GM12878 (cell line): ENCODE results near the gene CNIH2. TPM values are rescaled to one million over a fixed set of nuclear protein-coding genes. Genes with fewer than 3 reads are reported as not detected.

Source experiments
- ATAC-seq: fragments of 200-7000 bp; cut with Tn5 transposase; 3 replicates; pipeline ENCODE4 v1.9.1; 2020; ENCODE audit warnings: mild to moderate bottlenecking, moderate library complexity
- BruUV-seq: library from RNA; stranded (reverse); fragments of 400-500 nt; replicated peaks from 2 replicates; lab custom pipeline; 2021; lab: Mats Ljungman, UMichigan
- CTCF ChIA-PET: fragments of 300-600 bp; sonication (Branson Sonifier 250); formaldehyde crosslinking; extraction: SDS; loops from one replicate; lab custom pipeline; 2021; ENCODE audit warnings: inconsistent platforms; lab: Yijun Ruan, JAX
- POLR2A ChIA-PET: fragments of 350-600 bp; formaldehyde crosslinking; extraction: SDS; loops from one replicate; lab custom pipeline; 2021; ENCODE audit warnings: inconsistent platforms; lab: Charles Lee
- RAD21 ChIA-PET: fragments of 300-600 bp; sonication (Branson Sonifier 250); formaldehyde crosslinking; loops from one replicate; lab custom pipeline; 2023; ENCODE audit warnings: antibody characterized with exemption; ENCODE audit not compliant: unreplicated experiment; lab: Charles Lee
- SMC1A ChIA-PET: fragments of 300-600 bp; sonication (Branson Sonifier 250); formaldehyde crosslinking; loops from one replicate; lab custom pipeline; 2023; ENCODE audit not compliant: unreplicated experiment, uncharacterized antibody; lab: Charles Lee
- DNase-seq: peaks from one replicate; pipeline ENCODE4 v3.0.0-alpha.2; 2011; ENCODE audit warnings: low read depth, low spot score
- FAIRE-seq: peaks from 3 replicates; lab custom pipeline; 2011; peaks lifted over from hg19 to GRCh38; lab: Jason Lieb, UNC
- H2AFZ ChIP-seq: 2 replicates; pipeline ENCODE4 v1.6.0; 2011; ENCODE audit warnings: low read depth, low read length, control low read depth; ENCODE audit not compliant: control insufficient read depth
- H3K27ac ChIP-seq: 2 replicates; pipeline ENCODE4 v1.5.1; 2011; ENCODE audit warnings: control low read depth; ENCODE audit not compliant: control insufficient read depth, insufficient read depth
- H3K27me3 ChIP-seq, 2 experiments: replicated peaks in 1 of 2; 2 replicates each; pipeline versions ENCODE4 v1.6.0 to v1.6.1; 2011; ENCODE audit warnings: low read length in 1 of 2; ENCODE audit not compliant: control insufficient read depth in 2 of 2, insufficient read depth in 2 of 2
- H3K36me3 ChIP-seq, 2 experiments: 2 replicates each; pipeline ENCODE4 v1.5.1; 2011; ENCODE audit warnings: low read length in 1 of 2; ENCODE audit not compliant: control insufficient read depth in 2 of 2, insufficient read depth in 2 of 2
- H3K4me1 ChIP-seq: 2 replicates; pipeline ENCODE4 v1.6.1; 2011; ENCODE audit warnings: mild to moderate bottlenecking, low read length, moderate library complexity, mixed read lengths; ENCODE audit not compliant: control insufficient read depth, insufficient read depth
- H3K4me2 ChIP-seq: 2 replicates; pipeline ENCODE4 v1.6.0; 2011; ENCODE audit warnings: control low read depth; ENCODE audit not compliant: control insufficient read depth, insufficient read depth
- H3K4me3 ChIP-seq: fragments of 200-600 bp; sonication (generic); 2 replicates; pipeline ENCODE4 v1.5.1; 2016
- H3K79me2 ChIP-seq: 2 replicates; pipeline ENCODE4 v1.6.0; 2011; ENCODE audit warnings: low read length; ENCODE audit not compliant: control insufficient read depth, insufficient read depth
- H3K9ac ChIP-seq: 2 replicates; pipeline ENCODE4 v1.8.0; 2011; ENCODE audit warnings: low read length, control low read depth, mixed read lengths; ENCODE audit not compliant: control insufficient read depth, insufficient read depth
- H3K9me3 ChIP-seq: replicated peaks from 3 replicates; pipeline ENCODE4 v1.5.1; 2011; ENCODE audit warnings: mild to moderate bottlenecking, low read length; ENCODE audit not compliant: control insufficient read depth, insufficient read depth
- H4K20me1 ChIP-seq: 2 replicates; pipeline ENCODE4 v1.6.0; 2011; ENCODE audit not compliant: control insufficient read depth, insufficient read depth
- CBFB ChIP-seq: IDR thresholded peaks from 2 replicates; pipeline ENCODE4 v1.6.1; 2016; ENCODE audit warnings: antibody characterized with exemption, low read depth
- CHD4 ChIP-seq: fragments of 200-600 bp; sonication (generic); IDR thresholded peaks from 2 replicates; pipeline ENCODE4 v1.6.1; 2016; ENCODE audit warnings: mild to moderate bottlenecking
- EP300 ChIP-seq, 2 experiments: fragments of 150-350 bp in 1 of 2; IDR thresholded peaks; 2 replicates each; pipeline ENCODE4 v1.6.1; 2011 to 2012; ENCODE audit warnings: low read depth in 2 of 2, low read length in 2 of 2, borderline replicate concordance in 1 of 2, improper control_type of control experiment in 1 of 2, inconsistent platforms in 1 of 2; ENCODE audit not compliant: control insufficient read depth in 1 of 2
- ETV6 ChIP-seq, 2 experiments: fragments of 450-650 bp in 1 of 2; IDR thresholded peaks in 1 of 2; conservative IDR thresholded peaks in 1 of 2; 2 replicates each; pipeline ENCODE4 v1.6.1; 2014; ENCODE audit warnings: antibody characterized with exemption in 1 of 2, borderline replicate concordance in 1 of 2, low read depth in 1 of 2, mild to moderate bottlenecking in 1 of 2, moderate library complexity in 1 of 2
- MYB ChIP-seq: fragments of 150-350 bp; IDR thresholded peaks from 2 replicates; pipeline ENCODE4 v1.6.1; 2014; ENCODE audit warnings: mild to moderate bottlenecking, low read depth, low read length, borderline replicate concordance
- MYC ChIP-seq: IDR thresholded peaks from 2 replicates; pipeline ENCODE4 v1.6.1; 2011; ENCODE audit warnings: mild to moderate bottlenecking, low read length, moderate library complexity, inconsistent platforms; ENCODE audit not compliant: insufficient read depth, insufficient replicate concordance, insufficient read length, severe bottlenecking
- SMAD1 ChIP-seq: fragments of 450-650 bp; IDR thresholded peaks from 2 replicates; pipeline ENCODE4 v1.6.1; 2018; ENCODE audit warnings: mild to moderate bottlenecking, low read depth; ENCODE audit not compliant: partially characterized antibody
- TAF1 ChIP-seq: IDR thresholded peaks from 2 replicates; pipeline ENCODE4 v1.6.1; 2011; ENCODE audit warnings: mild to moderate bottlenecking, low read depth, low read length, borderline replicate concordance
- ZBED1 ChIP-seq: IDR thresholded peaks from 2 replicates; pipeline ENCODE4 v1.6.1; 2016; ENCODE audit warnings: borderline replicate concordance
- WGBS: methylation state at CpG from one replicate; pipeline ENCODE4 v1.1.6; 2016; ENCODE audit warnings: low lambda C conversion rate; ENCODE audit not compliant: insufficient replicate concordance, insufficient coverage; ENCODE audit errors: missing lambda C conversion rate; 5-methylcytosine and 5-hydroxymethylcytosine counted together
- in situ Hi-C: fragments of 300-500 bp; cut with MboI; formaldehyde crosslinking; loops from 9 replicates; pipeline ENCODE4 v1.14.3; 2018; ENCODE audit warnings: mixed read lengths
- intact Hi-C: fragments of 100-400 bp; cut with micrococcal nuclease; formaldehyde crosslinking; loops from one replicate; pipeline ENCODE4 v1.14.2; 2022; ENCODE audit not compliant: unreplicated experiment
- polyA plus RNA-seq, 11 experiments: library from polyadenylated mRNA; depleted of rRNA in 4 of 11; unstranded in 6 of 11; stranded (reverse) in 5 of 11; fragments of >200 nt; fragmentation: Nextera tagmentation in 4 of 11; fragmentation: Illumina TruSeq in 1 of 11; extraction: Ambion mirVana in 4 of 11; extraction: Trizol in 1 of 11; gene quantifications; 1 replicate in 1 of 11; 2 replicates in 10 of 11; pipeline versions ENCODE4 v1.2.1 to v1.2.3, GENCODE V29; 2011 to 2016; ENCODE audit warnings: inconsistent platforms in 2 of 11, missing spikeins in 2 of 11, low read depth in 1 of 11
- total RNA-seq, 4 experiments: library from RNA; depleted of rRNA in 3 of 4; stranded (reverse); fragments of >200 nt in 3 of 4; fragmentation: Illumina TruSeq in 1 of 4; extraction: Trizol in 1 of 4; gene quantifications; 2 replicates each; pipeline versions ENCODE4 v1.2.1 to v1.2.3, GENCODE V29; 2013 to 2021
- TF ChIP-seq, protein P1 (sequence below): fragments of 450-650 bp; IDR thresholded peaks from 2 replicates; pipeline ENCODE4 v1.6.1; 2017; ENCODE audit warnings: mild to moderate bottlenecking, moderate library complexity

The CNIH2 gene
- total and polyA plus RNA-seq, 10 of the 15 experiments (the other 5 are each of a cell fraction or from before 2014, with no cell fraction given) = 0.07 to 1.3 (median 0.68) TPM; not detected in 2

DNA sequence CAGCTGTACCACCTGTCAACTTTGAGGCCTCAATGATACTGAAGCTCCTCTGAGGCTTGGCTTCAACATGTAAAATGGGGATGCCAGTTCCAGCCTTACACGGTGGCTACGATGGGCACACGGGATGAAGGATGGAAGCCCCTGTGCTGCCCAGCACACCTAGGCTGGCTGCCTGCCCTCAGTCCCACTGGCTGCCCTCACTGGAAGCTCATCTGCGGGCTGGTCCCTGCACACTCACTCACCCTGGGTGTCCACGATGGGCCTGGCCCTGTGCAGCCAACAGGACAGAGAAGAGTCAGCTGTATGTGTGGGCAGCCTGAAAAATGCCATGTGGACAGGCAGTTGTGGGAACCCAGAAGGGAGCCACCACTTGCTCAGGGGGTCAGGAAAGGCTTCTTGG lies 8.7 kb downstream of the CNIH2 start (continued):
- TF ChIP-seq EP300 (IDR thresholded peaks at IDR 0.05; ENCODE audit: borderline replicate concordance in 1 of 2, control insufficient read depth in 1 of 2, low read depth in 2 of 2, low read length in 2 of 2) = no peak
- TF ChIP-seq CHD4 = no peak
- TF ChIP-seq CBFB = no peak

DNA sequence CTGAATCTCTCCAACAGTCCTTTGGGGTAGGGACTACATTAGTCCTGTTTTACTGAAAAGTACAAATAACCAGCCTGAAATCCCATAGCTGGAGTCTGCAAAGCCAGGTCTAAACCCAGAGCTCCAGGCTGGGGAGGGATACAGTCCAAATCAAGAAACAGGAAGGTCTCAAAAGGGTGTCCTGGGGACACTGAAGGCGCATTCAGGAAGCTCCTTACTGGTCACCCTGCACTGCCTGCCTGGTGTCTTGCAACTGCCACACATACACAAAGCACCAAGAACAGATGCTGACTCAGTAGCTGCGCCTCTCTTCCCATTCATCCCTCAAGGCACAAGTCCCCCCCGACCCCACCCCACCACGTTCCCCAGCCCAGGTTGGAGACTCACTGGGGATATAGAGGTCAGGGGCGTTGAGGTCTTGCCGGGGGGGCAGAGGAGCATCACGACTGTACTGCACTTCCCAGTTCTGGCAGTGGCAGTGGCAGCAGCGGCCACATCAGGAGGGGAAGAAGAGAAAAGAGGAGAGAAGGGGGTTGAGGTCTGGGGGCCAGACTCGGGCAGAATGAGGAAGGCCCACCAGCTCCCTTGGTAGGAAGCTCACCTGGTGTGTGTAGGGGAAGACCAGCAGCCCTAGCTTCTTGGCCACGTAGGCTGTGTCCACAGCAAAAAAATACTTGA lies 9.4 kb downstream of the CNIH2 start:
- ATAC-seq (no peak), DNase-seq (no peak), FAIRE-seq (no peak)
- H3K27ac ChIP-seq = no peak overlapping the region
- H3K4me1 ChIP-seq = peaks cover 22% of the 10 kb centered on the region
- peaks cover 2% of the 10 kb centered on the region in 2 experiments; a peak in 2 of 4 replicates for H3K27me3 ChIP-seq
- peaks cover 12% of the 10 kb centered on the region for H3K79me2 ChIP-seq
- RAD21 ChIA-PET = interaction anchor here (0.5 kb wide), 1 partner anchor 63 kb away, joined by 6 read pairs; no protein-coding TSS in a partner anchor
- no peak overlapping the region for H2AFZ ChIP-seq
- peak overlapping the region; percentile 83; the same call in 1 of the 2 replicates for H3K4me3 ChIP-seq
- 74% methylated on average over 10 of the region's 10 CpGs for WGBS
- peak overlapping the region; percentile 95 for H3K9ac ChIP-seq
- no peaks in the 10 kb centered on the region for H3K9me3 ChIP-seq
- BruUV-seq = no TSS peak
- no peaks in the 10 kb centered on the region; a peak in 1 of 4 replicates for H3K36me3 ChIP-seq
- SMC1A ChIA-PET = interaction anchor here (0.7 to 2.1 kb wide), 3 partner anchors 25 to 67 kb away, joined by 3 to 6 read pairs (median 3); no protein-coding TSS in a partner anchor
- TF ChIP-seq MYB (no peak), TAF1 (no peak), ZBED1 (no peak), MYC (no peak), SMAD1 (no peak), ETV6 (conservative IDR thresholded peaks at IDR 0.05 in 1 of 2, IDR thresholded peaks at IDR 0.05 in 1 of 2; ENCODE audit: borderline replicate concordance in 1 of 2, low read depth in 1 of 2) (no peak), CBFB (no peak)
- TF ChIP-seq, protein P1, sequence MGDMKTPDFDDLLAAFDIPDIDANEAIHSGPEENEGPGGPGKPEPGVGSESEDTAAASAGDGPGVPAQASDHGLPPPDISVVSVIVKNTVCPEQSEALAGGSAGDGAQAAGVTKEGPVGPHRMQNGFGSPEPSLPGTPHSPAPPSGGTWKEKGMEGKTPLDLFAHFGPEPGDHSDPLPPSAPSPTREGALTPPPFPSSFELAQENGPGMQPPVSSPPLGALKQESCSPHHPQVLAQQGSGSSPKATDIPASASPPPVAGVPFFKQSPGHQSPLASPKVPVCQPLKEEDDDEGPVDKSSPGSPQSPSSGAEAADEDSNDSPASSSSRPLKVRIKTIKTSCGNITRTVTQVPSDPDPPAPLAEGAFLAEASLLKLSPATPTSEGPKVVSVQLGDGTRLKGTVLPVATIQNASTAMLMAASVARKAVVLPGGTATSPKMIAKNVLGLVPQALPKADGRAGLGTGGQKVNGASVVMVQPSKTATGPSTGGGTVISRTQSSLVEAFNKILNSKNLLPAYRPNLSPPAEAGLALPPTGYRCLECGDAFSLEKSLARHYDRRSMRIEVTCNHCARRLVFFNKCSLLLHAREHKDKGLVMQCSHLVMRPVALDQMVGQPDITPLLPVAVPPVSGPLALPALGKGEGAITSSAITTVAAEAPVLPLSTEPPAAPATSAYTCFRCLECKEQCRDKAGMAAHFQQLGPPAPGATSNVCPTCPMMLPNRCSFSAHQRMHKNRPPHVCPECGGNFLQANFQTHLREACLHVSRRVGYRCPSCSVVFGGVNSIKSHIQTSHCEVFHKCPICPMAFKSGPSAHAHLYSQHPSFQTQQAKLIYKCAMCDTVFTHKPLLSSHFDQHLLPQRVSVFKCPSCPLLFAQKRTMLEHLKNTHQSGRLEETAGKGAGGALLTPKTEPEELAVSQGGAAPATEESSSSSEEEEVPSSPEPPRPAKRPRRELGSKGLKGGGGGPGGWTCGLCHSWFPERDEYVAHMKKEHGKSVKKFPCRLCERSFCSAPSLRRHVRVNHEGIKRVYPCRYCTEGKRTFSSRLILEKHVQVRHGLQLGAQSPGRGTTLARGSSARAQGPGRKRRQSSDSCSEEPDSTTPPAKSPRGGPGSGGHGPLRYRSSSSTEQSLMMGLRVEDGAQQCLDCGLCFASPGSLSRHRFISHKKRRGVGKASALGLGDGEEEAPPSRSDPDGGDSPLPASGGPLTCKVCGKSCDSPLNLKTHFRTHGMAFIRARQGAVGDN = no peak
- no peaks in the 10 kb centered on the region; the same call in 1 of the 2 replicates for H4K20me1 ChIP-seq
- in situ Hi-C loops (no loop called here), intact Hi-C loops (no loop called here)
- peak overlapping the region; percentile 96 for H3K4me2 ChIP-seq
- CTCF ChIA-PET = interaction anchor here (0.6 to 2.7 kb wide), 9 partner anchors 7 to 957 kb away, joined by 3 to 16 read pairs (median 5); no protein-coding TSS in a partner anchor
- POLR2A ChIA-PET = interaction anchor here (1.2 to 2.4 kb wide), 3 partner anchors 19 to 236 kb away, joined by 3 to 26 read pairs (median 8); partner anchors contain the start of genes BRMS1, RAB1B and SF3B2
